ENCODE results near the gene RPS2. TPM values are rescaled to one million over a fixed set of nuclear protein-coding genes. Genes with fewer than 3 reads are reported as not detected.

Gene RPS2
- total and polyA plus RNA-seq, 2 experiments from 2014 or later: 1,449 to 1,991 TPM

GRCh38 chr16:1916640-1916990 lies 48.0 kb downstream of the RPS2 start:
- no peak overlapping the region for H3K4me3 ChIP-seq
- H3K4me2 ChIP-seq: no peak overlapping the region
- no peak overlapping the region for H2AFZ ChIP-seq
- H3K27ac ChIP-seq: no peak overlapping the region
- H3K9me2 ChIP-seq (replicated peaks; ENCODE audit: insufficient read depth): no peaks in the 10 kb centered on the region
- no peak for TF ChIP-seq CTCF (IDR thresholded peaks at IDR 0.05; ENCODE audit: poor library complexity)
- TF ChIP-seq EZH2phosphoT487 (IDR thresholded peaks at IDR 0.05; ENCODE audit: low read depth, severe bottlenecking, unreplicated experiment): no peak
- no peak for TF ChIP-seq EZH2 (IDR thresholded peaks at IDR 0.05; ENCODE audit: borderline replicate concordance)
- 25% methylated on average over 2 of the region's 5 CpGs for WGBS (ENCODE audit: low lambda C conversion rate, missing lambda C conversion rate)
- no peak for DNase-seq (ENCODE audit: low spot score)
- peaks cover 64% of the 10 kb centered on the region for H3K27me3 ChIP-seq
- no peaks in the 10 kb centered on the region for H3K9me3 ChIP-seq (ENCODE audit: low read depth)
- no peaks in the 10 kb centered on the region for H3K36me3 ChIP-seq (replicated peaks; ENCODE audit: insufficient read depth, low read depth)
- H3K4me1 ChIP-seq (ENCODE audit: insufficient read depth): peaks cover 11% of the 10 kb centered on the region
- no peaks in the 10 kb centered on the region for H3K79me2 ChIP-seq
- no peaks in the 10 kb centered on the region for H4K20me1 ChIP-seq (ENCODE audit: insufficient read depth, poor library complexity, severe bottlenecking)

- no peak for DNase-seq (ENCODE audit: low spot score)
- TF ChIP-seq CTCF (IDR thresholded peaks at IDR 0.05; ENCODE audit: poor library complexity) (no peak), EZH2phosphoT487 (IDR thresholded peaks at IDR 0.05; ENCODE audit: low read depth, severe bottlenecking, unreplicated experiment) (no peak), EZH2 (IDR thresholded peaks at IDR 0.05; ENCODE audit: borderline replicate concordance) (no peak)
- Histone ChIP-seq H3K4me2 (no peak overlapping the region), H3K79me2 (no peaks in the 10 kb centered on the region), H4K20me1 (ENCODE audit: insufficient read depth, poor library complexity, severe bottlenecking) (no peaks in the 10 kb centered on the region), H3K9me3 (ENCODE audit: low read depth) (no peaks in the 10 kb centered on the region), H3K27me3 (peaks cover 57% of the 10 kb centered on the region), H3K27ac (no peak overlapping the region), H3K4me1 (ENCODE audit: insufficient read depth) (peaks cover 11% of the 10 kb centered on the region), H2AFZ (no peak overlapping the region), H3K4me3 (no peak overlapping the region), H3K36me3 (replicated peaks; ENCODE audit: insufficient read depth, low read depth) (no peaks in the 10 kb centered on the region), H3K9me2 (replicated peaks; ENCODE audit: insufficient read depth) (no peaks in the 10 kb centered on the region)
- 82% methylated on average over 19 of the region's 25 CpGs for WGBS (ENCODE audit: low lambda C conversion rate, missing lambda C conversion rate)
Measured at GRCh38 chr16:1915732-1916639, 48.6 kb downstream of the RPS2 start.

- no peak for DNase-seq (ENCODE audit: low spot score)
- H4K20me1 ChIP-seq (ENCODE audit: insufficient read depth, poor library complexity, severe bottlenecking): no peaks in the 10 kb centered on the region
- no peaks in the 10 kb centered on the region for H3K9me2 ChIP-seq (replicated peaks; ENCODE audit: insufficient read depth)
- H3K4me3 ChIP-seq: no peak overlapping the region
- peaks cover 13% of the 10 kb centered on the region for H3K4me1 ChIP-seq (ENCODE audit: insufficient read depth)
- H3K27ac ChIP-seq: no peak overlapping the region
- no peaks in the 10 kb centered on the region for H3K9me3 ChIP-seq (ENCODE audit: low read depth)
- no peaks in the 10 kb centered on the region for H3K36me3 ChIP-seq (replicated peaks; ENCODE audit: insufficient read depth, low read depth)
- TF ChIP-seq EZH2phosphoT487 (IDR thresholded peaks at IDR 0.05; ENCODE audit: low read depth, severe bottlenecking, unreplicated experiment): no peak
- no peak for TF ChIP-seq EZH2 (IDR thresholded peaks at IDR 0.05; ENCODE audit: borderline replicate concordance)
- TF ChIP-seq CTCF (IDR thresholded peaks at IDR 0.05; ENCODE audit: poor library complexity): no peak
- no peaks in the 10 kb centered on the region for H3K79me2 ChIP-seq
- WGBS (ENCODE audit: low lambda C conversion rate, missing lambda C conversion rate): 66% methylated on average over 8 of the region's 8 CpGs
- H2AFZ ChIP-seq: no peak overlapping the region
- H3K4me2 ChIP-seq: no peak overlapping the region
- peaks cover 49% of the 10 kb centered on the region for H3K27me3 ChIP-seq
Measured at GRCh38 chr16:1914988-1915387, 49.6 kb downstream of the RPS2 start.
